SH-SY5Y (cell line): ENCODE measurements around the gene KLK1.

Experiments
- GATA2 ChIP-seq: IDR thresholded peaks from 2 replicates; pipeline ENCODE4 v1.6.1; 2011; ENCODE audit warnings: mild to moderate bottlenecking, low read depth, low read length
- GATA3 ChIP-seq: IDR thresholded peaks from 2 replicates; pipeline ENCODE4 v1.6.1; 2011; ENCODE audit warnings: low read depth, mild to moderate bottlenecking, low read length, moderate library complexity

The KLK1 gene

DNA sequence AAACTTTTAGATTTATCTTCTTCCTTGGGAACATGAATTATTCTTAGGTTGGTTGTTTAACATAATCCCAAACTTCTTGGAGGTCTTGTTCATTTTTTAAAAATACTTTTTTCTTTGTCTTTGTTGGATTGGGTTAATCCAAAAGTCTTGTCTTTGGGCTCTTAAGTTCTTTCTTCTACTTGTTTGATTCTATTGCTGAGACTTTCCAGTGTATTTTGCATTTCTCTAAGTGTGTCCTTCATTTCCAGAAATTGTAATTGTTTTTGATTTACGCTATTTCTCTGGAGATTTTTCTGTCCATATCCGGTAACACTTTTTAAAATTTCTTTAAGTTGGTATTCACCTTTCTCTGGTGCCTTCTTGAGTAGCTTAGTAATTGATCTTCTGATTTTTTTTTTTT, 19.6 kb upstream of the KLK1 start:
- TF ChIP-seq GATA2 (no peak), GATA3 (no peak)

DNA sequence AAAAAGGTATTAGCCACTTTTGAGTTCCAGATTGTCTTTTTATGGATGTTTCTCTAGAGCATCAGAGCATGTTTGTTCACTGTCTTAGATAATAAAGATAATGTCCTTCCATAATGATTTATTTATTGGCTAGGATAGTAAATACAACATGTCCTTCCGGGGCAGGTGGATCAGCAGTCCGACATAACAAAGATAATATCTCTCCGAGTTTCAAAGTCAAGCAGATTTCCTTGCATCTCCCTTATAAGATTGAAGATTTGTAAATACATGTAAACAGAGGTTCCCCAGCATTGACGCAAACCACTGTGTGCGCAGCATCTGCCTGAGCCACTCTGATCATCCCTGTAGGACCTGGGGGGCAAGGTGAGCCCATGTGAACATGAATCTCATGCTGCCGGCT, 18.5 kb upstream of the KLK1 start:
- TF ChIP-seq GATA2 (no peak), GATA3 (no peak)

DNA sequence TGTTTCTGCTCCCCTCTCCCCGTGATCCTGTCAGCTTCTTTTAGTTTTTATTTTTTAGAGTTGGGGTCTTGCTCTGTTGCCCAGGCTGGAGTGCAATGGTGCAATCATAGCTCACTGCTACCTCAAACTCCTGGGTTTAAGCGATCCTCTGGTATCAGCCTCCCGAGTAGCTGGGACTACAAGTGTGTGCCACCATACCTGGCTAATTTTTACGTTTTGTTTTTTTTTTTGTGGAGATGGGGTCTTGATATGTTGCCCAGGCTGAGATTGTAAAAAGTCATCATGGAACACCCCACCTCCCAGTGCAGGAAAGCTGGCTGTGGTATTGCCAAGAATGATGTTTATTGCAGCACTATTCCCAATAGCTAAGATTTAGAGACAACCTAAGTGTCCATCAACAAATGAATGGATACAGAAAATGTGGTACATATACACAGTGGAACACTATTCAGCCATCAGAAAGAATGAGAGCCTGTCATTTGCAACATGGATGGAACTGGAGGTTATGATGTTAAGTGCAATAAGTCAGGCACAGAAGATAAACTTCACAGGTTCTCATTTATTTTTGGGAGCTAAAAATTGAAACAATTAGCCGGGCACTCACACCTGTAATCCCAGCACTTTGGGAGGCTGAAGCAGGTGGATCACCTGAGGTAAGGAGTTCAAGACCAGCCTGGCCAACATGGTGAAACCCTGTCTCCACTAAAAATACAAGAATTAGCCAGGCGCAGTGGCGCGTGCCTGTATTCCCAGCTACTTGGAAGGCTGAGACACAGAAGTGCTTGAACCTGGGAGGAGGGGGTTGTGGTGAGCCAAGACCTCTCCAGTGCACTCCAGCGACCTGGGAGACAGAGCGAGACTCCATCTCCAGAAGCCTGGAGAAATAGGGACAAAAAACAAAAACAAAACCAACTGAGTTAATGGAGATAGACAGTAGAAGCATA, 16.4 kb upstream of the KLK1 start:
- TF ChIP-seq GATA2 (no peak), GATA3 (no peak)

DNA sequence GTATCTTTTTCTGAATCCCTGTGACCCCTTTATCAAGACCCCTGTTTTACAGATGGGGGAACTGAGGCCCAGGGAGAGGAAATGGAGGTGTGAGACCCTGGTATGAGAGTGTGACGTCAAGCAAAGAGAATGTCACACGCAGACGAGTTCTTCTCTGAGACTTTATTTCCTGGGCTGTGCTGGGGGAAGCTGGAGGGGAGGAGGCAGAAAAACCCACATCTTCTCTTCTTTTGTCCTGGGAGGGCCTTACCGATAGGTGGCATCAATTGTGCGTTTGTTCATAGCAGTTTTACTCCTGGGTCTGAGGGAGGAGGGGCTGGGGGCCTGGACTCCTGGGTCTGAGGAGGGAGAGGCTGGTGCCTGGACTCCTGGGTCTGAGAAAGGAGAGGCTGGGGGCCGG, 14.7 kb upstream of the KLK1 start:
- no peak for TF ChIP-seq GATA2
- no peak for TF ChIP-seq GATA3

DNA sequence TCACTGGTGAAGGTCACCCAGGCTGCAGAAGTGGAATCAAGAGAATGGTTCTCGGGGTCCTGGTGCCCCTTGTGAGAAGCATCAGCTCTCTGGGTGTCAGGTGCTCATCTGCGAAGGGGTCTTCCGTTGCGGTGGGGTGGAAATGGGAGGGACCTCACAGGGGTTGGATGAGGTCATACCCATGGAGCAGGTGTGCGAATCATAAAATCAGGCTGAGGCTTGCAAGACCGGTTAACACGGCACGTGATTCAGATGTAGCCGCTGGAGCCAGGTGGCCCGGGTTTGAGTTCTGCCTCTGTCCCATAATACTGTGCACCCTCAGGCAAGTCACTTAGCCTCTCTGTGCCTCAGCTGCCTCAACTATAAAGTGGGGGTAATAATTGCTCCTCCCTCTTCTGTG, 13.7 kb upstream of the KLK1 start:
- no peak for TF ChIP-seq GATA3
- no peak for TF ChIP-seq GATA2

DNA sequence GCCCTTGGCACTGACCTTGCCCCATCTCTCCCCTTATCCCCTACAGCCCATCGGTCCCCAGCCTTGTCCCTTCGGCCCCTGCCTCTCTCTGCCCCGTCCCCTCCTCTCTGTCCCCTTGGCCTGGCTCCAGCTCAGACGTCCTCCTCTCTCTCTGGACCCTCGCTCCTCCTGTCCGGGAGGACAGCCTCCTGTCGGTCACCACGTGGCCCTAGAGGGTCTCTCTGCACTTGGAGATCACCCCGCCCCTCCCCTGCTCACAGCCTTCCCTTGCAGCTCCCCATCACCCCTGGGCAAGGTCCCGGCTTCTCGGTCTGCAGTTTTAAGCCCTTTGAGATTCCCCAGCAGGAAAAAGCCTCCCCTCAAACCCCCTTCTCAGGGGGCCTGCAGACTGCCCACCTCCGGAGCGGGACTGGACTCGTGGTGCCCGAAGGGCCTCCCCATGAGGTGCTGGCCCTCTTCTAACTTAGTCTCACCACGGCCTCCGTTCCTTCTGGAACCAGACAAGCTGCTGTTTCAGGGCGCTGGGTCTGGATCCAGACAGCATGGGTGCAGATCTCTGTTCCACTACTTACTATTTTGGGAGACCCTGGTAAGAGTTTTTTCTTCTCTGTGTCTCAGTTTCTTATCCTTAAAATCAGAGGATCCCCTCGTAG, 13.1 kb upstream of the KLK1 start:
- no peak for TF ChIP-seq GATA2
- TF ChIP-seq GATA3: no peak

DNA sequence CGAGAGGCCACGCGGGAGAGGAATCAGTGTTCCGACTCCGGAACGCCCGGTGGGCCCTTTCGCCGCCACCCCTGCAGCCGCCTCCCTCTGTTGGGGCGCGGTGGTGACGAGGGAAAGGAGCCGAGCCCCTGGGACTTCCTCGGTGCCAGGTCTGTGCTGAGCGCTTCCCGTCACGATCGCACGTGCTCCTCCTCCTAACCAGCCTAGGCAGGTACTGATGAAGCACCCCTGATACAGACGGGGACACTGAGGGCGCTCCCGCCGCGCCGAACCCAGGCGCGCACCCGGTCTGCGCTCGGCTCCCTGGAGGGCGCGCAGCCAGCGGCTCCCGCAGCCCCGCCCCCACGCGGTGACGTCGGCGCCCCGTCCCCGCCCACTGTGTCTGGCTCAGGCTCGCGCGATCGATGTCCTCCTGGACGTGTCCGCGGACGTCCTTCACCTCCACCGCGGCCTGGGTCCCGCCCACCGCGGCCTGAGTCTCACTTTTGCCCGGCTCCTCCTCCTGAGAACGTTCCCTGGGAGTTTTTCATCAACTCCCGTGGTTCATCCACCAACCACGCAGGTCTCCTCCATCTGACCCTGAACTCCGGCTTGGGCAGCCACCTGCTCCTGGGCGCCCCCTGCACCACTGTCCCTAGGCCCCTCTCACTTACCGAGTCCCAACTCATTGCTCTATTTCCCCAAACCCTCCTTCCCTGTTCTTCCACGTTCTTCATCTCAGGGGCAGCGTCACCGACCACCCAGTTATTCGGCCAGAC, 12.4 kb upstream of the KLK1 start:
- TF ChIP-seq GATA3: no peak
- TF ChIP-seq GATA2: no peak

DNA sequence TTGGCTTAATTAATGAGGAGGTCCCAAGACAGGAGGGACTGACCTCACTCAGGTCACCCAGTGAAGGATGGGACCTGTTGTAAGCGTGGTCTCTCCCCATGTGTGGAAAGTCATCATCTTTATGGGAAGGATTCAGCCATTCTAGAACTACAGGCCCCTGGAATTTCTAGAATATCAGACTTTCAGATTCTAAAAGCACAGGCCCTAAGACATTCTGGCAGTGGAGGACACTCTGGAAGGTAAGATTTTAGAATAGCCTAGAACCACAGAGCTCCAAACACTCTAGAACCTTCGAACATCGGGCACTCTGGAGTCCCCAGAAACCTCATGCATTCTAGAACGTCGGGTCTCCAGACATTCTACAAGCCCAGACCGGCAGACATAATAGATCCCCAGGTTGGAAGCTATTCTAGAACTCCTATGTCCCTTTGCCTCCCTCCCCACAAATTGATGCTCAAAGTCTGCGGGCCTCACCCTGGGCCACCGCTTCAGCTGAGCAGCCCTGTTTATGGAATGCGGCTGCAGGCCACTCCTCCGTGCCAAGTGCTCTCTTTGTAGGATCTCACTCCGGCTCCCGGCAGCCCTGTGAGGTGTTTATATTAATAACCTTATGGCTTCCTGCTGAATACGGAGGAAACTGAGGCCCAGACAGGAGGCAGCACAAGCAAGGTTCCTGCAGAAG, 11.7 kb upstream of the KLK1 start:
- TF ChIP-seq GATA3 (no peak), GATA2 (no peak)

DNA sequence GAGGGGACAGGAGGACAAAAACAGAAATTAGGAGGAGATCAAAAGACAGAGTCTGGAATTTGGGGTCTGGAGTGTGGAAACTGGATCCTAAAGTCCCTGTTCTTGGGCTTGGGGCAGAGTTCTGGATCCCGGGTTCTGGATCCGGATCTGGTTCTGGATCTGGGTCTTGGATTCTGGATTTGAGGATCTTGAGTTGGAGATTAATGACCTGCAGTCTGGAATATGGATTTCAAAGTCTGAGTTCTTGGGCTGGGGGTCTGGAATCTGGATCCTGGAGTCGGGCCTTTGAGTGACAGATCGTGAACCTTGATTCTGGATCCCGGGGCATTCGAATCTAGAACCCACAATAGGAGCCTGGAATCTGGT, 10.2 kb upstream of the KLK1 start:
- no peak for TF ChIP-seq GATA3

DNA sequence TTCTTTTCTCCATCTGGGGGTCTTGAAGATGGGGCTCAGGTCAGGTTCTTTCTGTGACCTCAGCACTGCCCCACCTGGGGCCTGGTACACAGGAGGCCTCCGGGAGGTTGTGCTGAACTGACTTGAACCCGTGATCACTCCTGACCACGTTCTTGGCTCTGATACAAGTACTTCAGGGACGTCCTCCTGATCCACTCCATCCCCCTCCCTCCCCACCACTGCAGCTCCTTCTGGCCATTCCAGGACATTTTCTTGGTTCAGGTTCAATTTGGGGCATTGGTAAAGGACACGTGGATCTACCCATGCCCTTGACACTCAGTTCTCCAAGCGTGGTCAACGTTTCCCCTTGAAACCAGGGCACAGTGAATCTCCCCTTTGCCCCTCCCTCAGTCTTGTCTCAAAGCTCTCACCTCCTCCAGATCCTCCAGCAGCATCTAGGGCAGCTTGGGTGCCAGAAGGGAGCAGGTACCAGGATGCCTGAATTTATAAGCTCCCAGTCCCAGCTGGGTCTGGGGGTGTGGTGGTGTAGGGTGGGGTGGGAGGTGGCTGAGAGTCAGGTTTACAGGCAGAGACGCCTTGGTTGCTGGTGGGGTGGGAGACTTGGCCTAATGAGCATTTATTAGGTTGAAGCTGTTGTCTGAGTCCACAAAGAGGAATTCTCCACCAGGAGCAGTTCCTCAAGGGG, 9.7 kb upstream of the KLK1 start, which contains the start of gene KLK15:
KLK15 (minus strand) TSS at position 458 of the 685 bp plus-strand sequence. CDS start 2,082 bp downstream, outside the sequence.
- no peak for TF ChIP-seq GATA3
- no peak for TF ChIP-seq GATA2

DNA sequence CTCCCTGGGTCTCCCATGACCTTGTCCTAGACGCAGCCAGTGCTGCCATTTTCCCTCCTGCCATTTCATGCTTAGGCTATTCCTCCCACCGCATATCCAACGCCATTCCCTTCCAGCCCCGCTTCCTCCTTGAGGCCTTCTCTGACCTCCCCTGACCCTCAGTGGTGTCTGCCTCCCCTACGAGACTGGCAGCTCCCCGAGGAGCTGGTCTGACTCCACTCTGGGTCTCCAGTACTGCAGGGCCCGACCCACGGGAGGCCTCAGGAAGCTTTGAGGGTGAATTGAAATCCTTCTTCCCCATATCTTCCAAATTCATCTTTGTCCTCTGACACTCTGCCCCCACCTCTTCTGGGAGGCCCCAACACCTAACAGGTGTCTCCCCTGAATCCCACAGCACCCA, 9.1 kb upstream of the KLK1 start:
- no peak for TF ChIP-seq GATA3
- TF ChIP-seq GATA2: no peak

DNA sequence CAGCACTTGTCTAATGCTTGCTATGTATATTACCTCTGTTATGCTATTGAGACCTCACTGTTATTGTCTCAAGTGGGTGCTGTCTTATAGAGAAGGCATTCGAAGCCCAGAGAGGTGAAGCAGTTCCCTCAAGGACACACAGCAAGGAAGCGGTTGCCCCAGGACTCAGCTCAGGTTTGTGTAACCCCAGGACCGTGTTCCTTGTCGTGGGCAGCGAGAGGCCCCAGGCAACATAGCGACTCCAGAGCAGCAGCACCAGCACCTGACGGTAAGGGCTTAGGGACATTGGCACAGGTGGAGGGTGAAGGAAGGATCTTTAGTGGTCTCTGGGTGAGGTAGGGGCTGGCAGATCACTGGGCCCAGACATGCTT, 7.4 kb upstream of the KLK1 start:
- no peak for TF ChIP-seq GATA3
- no peak for TF ChIP-seq GATA2

DNA sequence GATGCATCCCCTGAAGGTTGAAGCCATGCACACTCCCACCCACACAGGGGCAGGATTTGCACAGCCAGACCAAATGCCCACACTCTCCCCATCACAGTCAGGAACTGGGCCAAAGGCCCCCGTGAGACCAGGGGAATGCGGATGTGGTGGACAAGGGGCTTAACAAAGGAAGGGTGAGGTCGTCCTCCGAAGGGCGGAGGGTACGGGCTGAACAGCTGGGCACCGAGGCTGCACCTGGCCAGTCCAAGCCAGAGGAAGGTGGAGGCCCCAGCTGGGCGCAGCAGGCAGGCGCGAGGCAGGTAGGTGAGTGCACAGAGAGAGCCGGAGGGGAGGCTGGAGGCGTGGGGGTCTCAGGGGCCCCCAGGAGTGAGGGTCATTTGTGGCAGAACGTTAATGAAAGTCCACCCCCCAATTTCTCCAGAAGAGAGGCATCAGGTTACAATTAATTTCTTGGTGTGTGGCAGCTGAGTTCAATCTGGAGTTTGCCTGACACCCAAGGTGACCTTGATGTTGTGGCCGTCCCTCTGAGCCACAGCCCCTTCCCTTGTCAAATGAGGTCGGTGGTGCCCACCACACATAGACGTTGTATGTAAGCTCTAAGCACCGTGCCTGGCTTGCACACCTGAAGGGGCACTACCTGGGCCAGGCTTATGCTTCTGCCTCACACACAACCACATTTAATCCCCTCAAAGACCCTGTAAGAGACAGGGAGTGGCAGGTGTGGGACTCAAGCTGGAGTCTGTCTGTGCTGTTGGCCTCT, 6.9 kb upstream of the KLK1 start:
- no peak for TF ChIP-seq GATA3
- no peak for TF ChIP-seq GATA2

DNA sequence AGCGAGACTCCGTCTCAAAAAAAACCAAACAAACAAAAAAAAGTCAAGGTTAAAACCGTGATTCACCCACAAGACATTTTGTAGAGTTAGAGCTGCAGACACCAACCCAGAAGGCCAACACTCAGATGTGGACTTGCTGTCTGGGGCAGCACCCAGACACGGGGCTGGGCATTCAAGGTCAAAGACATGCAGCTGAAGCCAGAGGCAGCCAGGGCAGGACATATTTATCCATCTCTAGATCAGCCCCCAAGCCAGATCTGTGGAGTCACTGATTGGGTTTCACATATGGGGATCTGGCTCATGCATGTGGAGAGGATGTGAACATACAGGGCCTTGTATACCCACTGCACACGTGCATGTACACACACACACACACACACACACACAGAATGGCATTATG, 6.2 kb upstream of the KLK1 start:
- peak; percentile 76 for TF ChIP-seq GATA2
- TF ChIP-seq GATA3: no peak; the same call in 1 of the 2 replicates
